ENCODE measurements around the gene POLDIP3.

The POLDIP3 gene

GRCh38 chr22:42642806-42643633, 28.3 kb upstream of the POLDIP3 start:
- Histone ChIP-seq H2BK5ac (ENCODE audit: low read length) (no peak overlapping the region), H2AK5ac (ENCODE audit: low read length) (no peak overlapping the region), H3K27ac (ENCODE audit: low read depth, low read length) (no peak overlapping the region), H4K8ac (ENCODE audit: low read depth, low read length) (no peak overlapping the region), H3K4me2 (ENCODE audit: low read length) (no peak overlapping the region), H3K23ac (ENCODE audit: low read length) (no peak overlapping the region), H3K9ac (ENCODE audit: low read length) (no peak overlapping the region), H3K4me1 (ENCODE audit: control insufficient read depth, low read depth, low read length) (peaks cover 3% of the 10 kb centered on the region), H3K18ac (ENCODE audit: low read length) (no peak overlapping the region), H3K36me3 (ENCODE audit: control insufficient read depth, insufficient read depth, low read length) (no peaks in the 10 kb centered on the region), H3K79me1 (ENCODE audit: low read length) (peaks cover 20% of the 10 kb centered on the region), H4K5ac (ENCODE audit: low read length) (no peak overlapping the region), H2BK120ac (ENCODE audit: low read depth, low read length) (no peak overlapping the region), H3K4ac (ENCODE audit: low read depth, low read length) (no peak overlapping the region), H3K79me2 (ENCODE audit: control insufficient read depth, insufficient read depth, low read length) (peaks cover 19% of the 10 kb centered on the region), H3K4me3 (ENCODE audit: low read length) (no peak overlapping the region), H2BK15ac (replicated peaks; ENCODE audit: low read depth) (no peak overlapping the region), H3K27me3 (ENCODE audit: insufficient read depth, low read length, poor library complexity) (no peaks in the 10 kb centered on the region), H3K56ac (ENCODE audit: low read length) (no peak overlapping the region)
- no CpG with 5 or more reads among the region's 12 CpGs for WGBS (ENCODE audit: extremely low coverage, insufficient coverage, low lambda C conversion rate)
- DNase-seq = no peak

GRCh38 chr22:42641801-42642413, 27.2 kb upstream of the POLDIP3 start:
- H3K4me2 ChIP-seq (ENCODE audit: low read length) = no peak overlapping the region
- no peak overlapping the region for H2AK5ac ChIP-seq (ENCODE audit: low read length)
- H3K4ac ChIP-seq (ENCODE audit: low read depth, low read length) = no peak overlapping the region
- H3K56ac ChIP-seq (ENCODE audit: low read length) = no peak overlapping the region
- H3K4me1 ChIP-seq (ENCODE audit: control insufficient read depth, low read depth, low read length) = peaks cover 3% of the 10 kb centered on the region
- H3K4me3 ChIP-seq (ENCODE audit: low read length) = no peak overlapping the region
- no peak overlapping the region for H4K8ac ChIP-seq (ENCODE audit: low read depth, low read length)
- H3K27me3 ChIP-seq (ENCODE audit: insufficient read depth, low read length, poor library complexity) = no peaks in the 10 kb centered on the region
- no peaks in the 10 kb centered on the region for H3K36me3 ChIP-seq (ENCODE audit: control insufficient read depth, insufficient read depth, low read length)
- peaks cover 15% of the 10 kb centered on the region for H3K79me2 ChIP-seq (ENCODE audit: control insufficient read depth, insufficient read depth, low read length)
- no peak overlapping the region for H2BK120ac ChIP-seq (ENCODE audit: low read depth, low read length)
- H2BK5ac ChIP-seq (ENCODE audit: low read length) = no peak overlapping the region
- H3K27ac ChIP-seq (ENCODE audit: low read depth, low read length) = no peak overlapping the region
- H3K79me1 ChIP-seq (ENCODE audit: low read length) = peaks cover 20% of the 10 kb centered on the region
- no peak for DNase-seq
- WGBS (ENCODE audit: extremely low coverage, insufficient coverage, low lambda C conversion rate) = no CpG with 5 or more reads among the region's 9 CpGs
- no peak overlapping the region for H4K5ac ChIP-seq (ENCODE audit: low read length)
- no peak overlapping the region for H2BK15ac ChIP-seq (replicated peaks; ENCODE audit: low read depth)
- no peak overlapping the region for H3K23ac ChIP-seq (ENCODE audit: low read length)
- no peak overlapping the region for H3K9ac ChIP-seq (ENCODE audit: low read length)
- no peak overlapping the region for H3K18ac ChIP-seq (ENCODE audit: low read length)

GRCh38 chr22:42639541-42640241, 25.0 kb upstream of the POLDIP3 start:
- Histone ChIP-seq H3K23ac (ENCODE audit: low read length) (no peak overlapping the region), H3K4me3 (ENCODE audit: low read length) (no peak overlapping the region), H3K27ac (ENCODE audit: low read depth, low read length) (no peak overlapping the region), H3K18ac (ENCODE audit: low read length) (no peak overlapping the region), H3K4me2 (ENCODE audit: low read length) (no peak overlapping the region), H4K5ac (ENCODE audit: low read length) (no peak overlapping the region), H3K79me2 (ENCODE audit: control insufficient read depth, insufficient read depth, low read length) (peaks cover 6% of the 10 kb centered on the region), H2BK120ac (ENCODE audit: low read depth, low read length) (no peak overlapping the region), H3K36me3 (ENCODE audit: control insufficient read depth, insufficient read depth, low read length) (peaks cover 2% of the 10 kb centered on the region), H3K56ac (ENCODE audit: low read length) (no peak overlapping the region), H3K4me1 (ENCODE audit: control insufficient read depth, low read depth, low read length) (peaks cover 1% of the 10 kb centered on the region), H4K8ac (ENCODE audit: low read depth, low read length) (no peak overlapping the region), H3K9ac (ENCODE audit: low read length) (no peak overlapping the region), H2AK5ac (ENCODE audit: low read length) (no peak overlapping the region), H3K4ac (ENCODE audit: low read depth, low read length) (no peak overlapping the region), H2BK5ac (ENCODE audit: low read length) (no peak overlapping the region), H3K79me1 (ENCODE audit: low read length) (peaks cover 18% of the 10 kb centered on the region), H3K27me3 (ENCODE audit: insufficient read depth, low read length, poor library complexity) (no peaks in the 10 kb centered on the region), H2BK15ac (replicated peaks; ENCODE audit: low read depth) (no peak overlapping the region)
- no CpG with 5 or more reads among the region's 9 CpGs for WGBS (ENCODE audit: extremely low coverage, insufficient coverage, low lambda C conversion rate)
- DNase-seq = no peak

- Histone ChIP-seq H2BK5ac (ENCODE audit: low read length) (no peak overlapping the region), H3K4me2 (ENCODE audit: low read length) (no peak overlapping the region), H3K79me2 (ENCODE audit: control insufficient read depth, insufficient read depth, low read length) (no peaks in the 10 kb centered on the region), H3K4me1 (ENCODE audit: control insufficient read depth, low read depth, low read length) (no peaks in the 10 kb centered on the region), H3K56ac (ENCODE audit: low read length) (no peak overlapping the region), H4K5ac (ENCODE audit: low read length) (no peak overlapping the region), H2BK15ac (replicated peaks; ENCODE audit: low read depth) (no peak overlapping the region), H3K27me3 (ENCODE audit: insufficient read depth, low read length, poor library complexity) (no peaks in the 10 kb centered on the region), H2AK5ac (ENCODE audit: low read length) (no peak overlapping the region), H3K27ac (ENCODE audit: low read depth, low read length) (no peak overlapping the region), H2BK120ac (ENCODE audit: low read depth, low read length) (no peak overlapping the region), H4K8ac (ENCODE audit: low read depth, low read length) (no peak overlapping the region), H3K4me3 (ENCODE audit: low read length) (no peak overlapping the region), H3K23ac (ENCODE audit: low read length) (no peak overlapping the region), H3K79me1 (ENCODE audit: low read length) (peaks cover 3% of the 10 kb centered on the region), H3K18ac (ENCODE audit: low read length) (no peak overlapping the region), H3K9ac (ENCODE audit: low read length) (no peak overlapping the region), H3K36me3 (ENCODE audit: control insufficient read depth, insufficient read depth, low read length) (peaks cover 2% of the 10 kb centered on the region), H3K4ac (ENCODE audit: low read depth, low read length) (no peak overlapping the region)
- no peak for DNase-seq
- no CpG with 5 or more reads among the region's 12 CpGs for WGBS (ENCODE audit: extremely low coverage, insufficient coverage, low lambda C conversion rate)
These were observed 22.9 kb upstream of the POLDIP3 start for GRCh38 chr22:42637555-42637954.

GRCh38 chr22:42636506-42636905, 21.8 kb upstream of the POLDIP3 start:
- H3K79me2 ChIP-seq (ENCODE audit: control insufficient read depth, insufficient read depth, low read length) = no peaks in the 10 kb centered on the region
- no peak overlapping the region for H3K4ac ChIP-seq (ENCODE audit: low read depth, low read length)
- peaks cover 2% of the 10 kb centered on the region for H3K36me3 ChIP-seq (ENCODE audit: control insufficient read depth, insufficient read depth, low read length)
- no peak overlapping the region for H3K9ac ChIP-seq (ENCODE audit: low read length)
- no peak overlapping the region for H2BK120ac ChIP-seq (ENCODE audit: low read depth, low read length)
- DNase-seq = no peak
- no peak overlapping the region for H4K5ac ChIP-seq (ENCODE audit: low read length)
- H3K4me3 ChIP-seq (ENCODE audit: low read length) = no peak overlapping the region
- H3K18ac ChIP-seq (ENCODE audit: low read length) = no peak overlapping the region
- H3K4me2 ChIP-seq (ENCODE audit: low read length) = no peak overlapping the region
- no peak overlapping the region for H3K56ac ChIP-seq (ENCODE audit: low read length)
- no peak overlapping the region for H3K27ac ChIP-seq (ENCODE audit: low read depth, low read length)
- H2BK5ac ChIP-seq (ENCODE audit: low read length) = no peak overlapping the region
- H3K27me3 ChIP-seq (ENCODE audit: insufficient read depth, low read length, poor library complexity) = no peaks in the 10 kb centered on the region
- H3K79me1 ChIP-seq (ENCODE audit: low read length) = peaks cover 3% of the 10 kb centered on the region
- no peak overlapping the region for H4K8ac ChIP-seq (ENCODE audit: low read depth, low read length)
- no CpG with 5 or more reads among the region's 17 CpGs for WGBS (ENCODE audit: extremely low coverage, insufficient coverage, low lambda C conversion rate)
- H2AK5ac ChIP-seq (ENCODE audit: low read length) = no peak overlapping the region
- H2BK15ac ChIP-seq (replicated peaks; ENCODE audit: low read depth) = no peak overlapping the region
- H3K23ac ChIP-seq (ENCODE audit: low read length) = no peak overlapping the region
- no peaks in the 10 kb centered on the region for H3K4me1 ChIP-seq (ENCODE audit: control insufficient read depth, low read depth, low read length)

All from mesendoderm (in vitro differentiated cells).